Fibroblast of lung (primary cell): Measurements from ENCODE around the gene CNKSR3.

Experiments used
- CTCF ChIP-seq, 2 donors: IDR thresholded peaks in 1 of 2; conservative IDR thresholded peaks in 1 of 2; 1 replicate in 1 of 2; 2 replicates in 1 of 2; pipeline ENCODE4 v1.5.1; 2011 to 2012; ENCODE audit warnings: low read length in 2 of 2, control low read depth in 1 of 2, inconsistent platforms in 1 of 2, low read depth in 1 of 2, mild to moderate bottlenecking in 1 of 2
- EZH2 ChIP-seq: IDR thresholded peaks from 2 replicates; pipeline ENCODE4 v1.5.1; 2012; ENCODE audit warnings: low read length, control low read depth, mild to moderate bottlenecking; ENCODE audit errors: missing control alignments

GRCh38 chr6:154498340-154498934 is 12.0 kb downstream of the CNKSR3 start:
- TF ChIP-seq CTCF (conservative IDR thresholded peaks at IDR 0.05 in 1 of 2, IDR thresholded peaks at IDR 0.05 in 1 of 2; ENCODE audit: low read depth in 1 of 2, low read length in 2 of 2) (no peak), EZH2 (no peak)
